Activated naive CD8-positive, alpha-beta T cell treated with anti-CD3 and anti-CD28 coated beads, Interleukin-2, amount 10 ng/mL, durations not matched to agents 7 days and 5 days (primary cell): ENCODE measurements around the gene WFDC2. TPM values are rescaled to one million over a fixed set of nuclear protein-coding genes. Genes with fewer than 3 reads are reported as not detected.
A peak's percentile ranks its signal among the peaks of the same experiment; 100 is the strongest.
"Not testable (repeated sequence)": the region's sequence is repeated elsewhere in the genome, so short reads cannot be mapped to it uniquely, and the experiment has no call there.

ENCODE experiments used
- ATAC-seq: fragments of 150-1000 bp; cut with Tn5 transposase; one replicate; pipeline ENCODE4 v1.10.0; 2021; ENCODE audit warnings: low read depth, moderate library complexity
- POLR2A ChIA-PET: fragments of 350-600 bp; sonication (Branson Sonifier 250); formaldehyde crosslinking; loops from one replicate; lab custom pipeline; 2021; ENCODE audit warnings: antibody characterized with exemption; lab: Charles Lee
- DNase-seq: peaks from one replicate; pipeline ENCODE4 v3.0.0; 2021
- H3K27ac Mint-ChIP-seq: one replicate; pipeline ENCODE4 v1.8.0; 2022; ENCODE audit warnings: mild to moderate bottlenecking, mixed read lengths
- H3K27me3 Mint-ChIP-seq: one replicate; pipeline ENCODE4 v1.8.0; 2022; ENCODE audit warnings: mild to moderate bottlenecking, moderate library complexity, mixed read lengths
- H3K36me3 Mint-ChIP-seq: one replicate; pipeline ENCODE4 v1.8.0; 2021; ENCODE audit warnings: mild to moderate bottlenecking, mixed read lengths
- H3K4me1 Mint-ChIP-seq: one replicate; pipeline ENCODE4 v1.8.0; 2021; ENCODE audit warnings: mixed read lengths
- H3K4me3 Mint-ChIP-seq: one replicate; pipeline ENCODE4 v1.8.0; 2022; ENCODE audit warnings: mild to moderate bottlenecking, moderate library complexity, mixed read lengths
- H3K9me3 Mint-ChIP-seq: one replicate; pipeline ENCODE4 v1.8.0; 2021; ENCODE audit warnings: mixed read lengths
- total RNA-seq, 2 experiments: library from RNA; stranded (reverse); gene quantifications; one replicate each; pipeline ENCODE4 v1.2.3, GENCODE V29; 2021

Gene WFDC2
- total RNA-seq, 2 experiments from 2014 or later, result not detected

DNA sequence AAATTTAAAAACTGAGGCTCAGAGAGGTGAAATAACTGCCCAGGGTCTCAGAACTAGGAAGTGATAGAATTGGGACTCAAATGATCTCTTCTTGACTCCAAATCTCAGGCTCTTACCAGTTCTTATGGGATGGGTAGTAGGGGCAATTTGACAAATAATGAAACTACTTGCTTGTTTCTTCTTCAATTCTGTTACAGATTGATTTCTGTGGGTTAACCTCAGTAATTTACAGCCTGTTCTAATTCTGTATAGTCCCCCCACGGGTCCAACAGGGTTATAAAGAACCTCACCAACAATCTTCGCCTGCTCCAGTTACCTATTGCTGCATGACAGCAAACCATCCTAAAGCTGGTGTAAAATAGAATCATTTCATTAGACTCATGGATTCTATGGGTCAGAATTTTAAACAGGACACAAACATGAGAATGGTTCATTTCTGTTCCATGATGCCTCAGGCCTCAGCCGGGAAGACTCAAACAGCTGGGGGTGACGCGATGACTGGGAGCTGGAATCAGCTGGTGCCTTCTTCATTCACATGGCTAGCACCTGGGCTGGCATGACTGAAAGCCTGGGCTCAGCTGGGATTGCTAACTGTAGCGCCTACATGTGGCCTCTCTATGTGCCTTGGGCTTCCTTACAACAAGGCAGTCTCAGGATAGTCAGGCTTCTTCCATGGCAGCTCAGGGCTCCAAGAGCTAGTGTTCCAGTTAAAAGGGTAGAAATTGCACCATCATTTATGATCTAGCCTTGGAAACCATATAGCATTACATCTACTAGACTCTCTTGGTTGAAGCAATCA, 6.6 kb upstream of the WFDC2 start:
- no peak for DNase-seq
- H3K36me3 Mint-ChIP-seq, result no peaks in the 10 kb centered on the region
- H3K4me3 Mint-ChIP-seq, result no peak overlapping the region
- no peak overlapping the region for H3K27ac Mint-ChIP-seq
- H3K4me1 Mint-ChIP-seq, result no peaks in the 10 kb centered on the region
- no peaks in the 10 kb centered on the region for H3K9me3 Mint-ChIP-seq
- peaks cover 15% of the 10 kb centered on the region for H3K27me3 Mint-ChIP-seq
- ATAC-seq, result no peak
- POLR2A ChIA-PET, result no interaction called here

DNA sequence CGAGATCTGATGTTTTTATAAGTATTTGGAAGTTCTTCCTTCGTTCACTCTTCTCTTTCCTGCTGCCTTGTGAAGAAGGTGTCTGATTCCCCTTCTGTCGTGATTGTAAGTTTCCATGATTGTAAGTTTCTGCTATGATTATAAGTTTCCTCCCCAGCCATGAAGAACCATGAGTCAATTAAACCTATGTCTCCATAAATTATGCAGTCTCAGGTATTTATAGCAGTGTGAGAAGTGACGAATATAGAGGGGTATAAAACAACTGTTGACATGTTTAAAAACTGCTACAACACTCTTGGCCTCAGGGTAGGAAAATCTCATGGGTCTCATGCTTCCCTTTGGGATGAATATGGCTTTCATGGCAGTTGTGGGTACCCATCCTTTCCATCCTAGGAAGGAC, 5.8 kb upstream of the WFDC2 start:
- POLR2A ChIA-PET, result no interaction called here
- Mint-ChIP-seq H3K27ac (no peak overlapping the region), H3K36me3 (no peaks in the 10 kb centered on the region), H3K27me3 (peaks cover 22% of the 10 kb centered on the region), H3K4me1 (no peaks in the 10 kb centered on the region), H3K9me3 (no peaks in the 10 kb centered on the region), H3K4me3 (no peak overlapping the region)
- no peak for ATAC-seq
- DNase-seq, result no peak

DNA sequence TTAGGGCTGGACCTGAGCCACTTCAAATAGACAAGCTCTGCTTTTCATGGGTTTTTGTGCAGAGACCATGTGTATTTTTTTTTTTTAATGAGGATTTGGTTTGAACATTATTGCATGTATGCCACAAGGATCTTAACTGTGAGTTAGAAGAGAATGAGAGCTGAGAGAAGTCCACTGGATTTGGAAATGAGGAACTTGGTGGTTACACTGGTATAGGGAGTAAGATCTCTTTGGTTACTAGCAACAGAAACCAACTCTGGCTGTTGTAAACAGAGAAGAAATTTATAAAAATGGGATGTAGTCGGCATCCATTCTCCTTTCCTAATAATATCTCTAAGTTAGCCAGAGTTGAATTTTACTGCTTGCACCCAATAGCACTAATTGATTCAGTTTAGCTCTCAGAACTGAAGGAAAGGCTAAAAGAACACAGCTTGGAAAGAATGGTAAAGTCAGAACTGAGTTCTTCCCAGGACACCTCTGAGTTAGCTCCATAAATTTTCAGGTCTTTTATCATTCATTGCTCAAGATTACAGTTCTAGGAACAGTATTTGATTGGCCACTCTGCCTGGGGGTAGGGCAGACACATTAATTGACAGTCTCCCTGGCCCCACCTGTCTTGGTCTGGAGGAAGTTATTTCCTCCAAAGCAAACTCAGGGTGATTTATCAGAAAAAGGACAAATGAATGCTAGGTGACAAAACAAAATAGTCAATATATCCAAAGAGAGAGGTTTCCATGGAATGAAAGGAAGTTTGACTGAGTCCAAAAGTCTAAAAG, 3.9 kb upstream of the WFDC2 start:
- DNase-seq, result no peak
- Mint-ChIP-seq H3K4me3 (no peak overlapping the region), H3K9me3 (no peaks in the 10 kb centered on the region), H3K27ac (no peak overlapping the region), H3K27me3 (peaks cover 39% of the 10 kb centered on the region), H3K36me3 (no peaks in the 10 kb centered on the region), H3K4me1 (no peaks in the 10 kb centered on the region)
- POLR2A ChIA-PET, result interaction anchor here (0.7 kb wide), 1 partner anchor 102 kb away, joined by 3 read pairs; no protein-coding TSS in a partner anchor
- ATAC-seq, result no peak

DNA sequence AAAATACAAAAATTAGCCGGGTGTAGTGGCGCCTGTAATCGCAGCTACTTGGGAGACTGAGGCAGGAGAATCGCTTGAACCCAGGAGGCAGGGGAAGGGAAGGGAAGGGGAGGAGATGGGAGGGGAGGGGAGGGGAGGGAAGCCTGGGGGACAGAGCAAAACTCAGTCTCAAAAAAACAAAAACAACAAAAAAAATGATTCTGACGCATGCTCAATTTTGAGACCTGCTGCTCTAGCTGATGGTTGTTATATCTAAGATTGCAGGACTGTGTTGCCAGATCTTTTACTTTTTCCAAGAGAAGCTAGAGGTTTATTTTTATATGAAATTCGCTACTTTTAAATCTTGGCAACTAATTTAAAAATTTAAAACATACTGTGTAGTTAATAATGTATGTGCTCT, 2.4 kb upstream of the WFDC2 start:
- peaks cover 51% of the 10 kb centered on the region for H3K27me3 Mint-ChIP-seq
- no peak overlapping the region for H3K27ac Mint-ChIP-seq
- no peaks in the 10 kb centered on the region for H3K4me1 Mint-ChIP-seq
- no peaks in the 10 kb centered on the region for H3K36me3 Mint-ChIP-seq
- POLR2A ChIA-PET, result no interaction called here
- DNase-seq (no peak), ATAC-seq (no peak)
- no peak overlapping the region for H3K4me3 Mint-ChIP-seq
- H3K9me3 Mint-ChIP-seq, result no peaks in the 10 kb centered on the region

DNA sequence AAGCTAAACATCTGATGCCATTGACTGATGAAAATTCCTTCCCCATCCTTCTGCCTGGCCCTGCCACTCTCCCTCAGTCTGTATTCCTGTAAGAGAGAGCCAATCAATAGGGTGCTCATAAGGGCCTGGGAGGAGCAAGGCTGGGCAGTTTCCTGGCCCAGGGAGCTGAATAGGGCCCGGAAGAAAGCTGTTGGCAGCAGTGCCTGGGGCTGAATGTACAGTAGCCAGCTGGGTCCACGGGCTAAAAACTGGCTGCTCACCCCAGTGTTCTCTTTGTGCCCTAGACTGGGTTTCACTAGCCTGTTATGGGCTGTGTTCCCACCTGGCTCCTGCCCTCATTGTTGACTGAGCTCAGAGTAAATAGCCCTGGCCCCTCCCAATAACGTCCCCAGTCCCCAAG, 1.7 kb upstream of the WFDC2 start:
- DNase-seq (no peak), ATAC-seq (no peak)
- Mint-ChIP-seq H3K4me1 (no peaks in the 10 kb centered on the region), H3K36me3 (no peaks in the 10 kb centered on the region), H3K27me3 (peaks cover 57% of the 10 kb centered on the region), H3K9me3 (peaks cover 2% of the 10 kb centered on the region), H3K27ac (no peak overlapping the region), H3K4me3 (no peak overlapping the region)
- POLR2A ChIA-PET, result no interaction called here

DNA sequence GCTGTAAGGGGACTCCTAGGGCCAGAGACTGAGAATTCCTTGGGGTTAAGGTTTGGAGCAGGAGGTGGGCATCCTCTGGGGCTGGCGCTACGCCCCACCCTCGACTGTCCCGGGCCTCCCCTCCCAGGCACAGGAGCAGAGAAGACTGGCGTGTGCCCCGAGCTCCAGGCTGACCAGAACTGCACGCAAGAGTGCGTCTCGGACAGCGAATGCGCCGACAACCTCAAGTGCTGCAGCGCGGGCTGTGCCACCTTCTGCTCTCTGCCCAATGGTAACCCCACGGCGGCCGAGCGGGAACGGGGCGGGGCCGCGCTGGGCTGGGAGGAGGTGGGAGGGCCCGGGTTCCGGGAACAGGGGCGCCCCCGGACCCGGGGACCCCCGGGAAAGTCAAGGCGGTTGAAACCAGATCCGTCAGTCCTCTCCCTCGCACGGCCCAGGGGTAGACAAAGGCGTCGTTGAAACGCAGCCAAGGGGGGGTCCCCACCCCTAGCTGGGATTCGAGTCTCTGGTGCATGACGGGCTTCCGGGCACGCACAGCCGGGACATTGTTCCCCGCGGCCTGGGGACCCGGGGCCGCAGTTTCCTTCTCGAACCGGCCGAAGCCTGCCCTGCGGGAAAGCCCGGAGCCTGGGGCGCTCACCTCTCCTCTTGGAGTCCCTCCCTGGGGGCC, 844 bp downstream of the WFDC2 start:
- Mint-ChIP-seq H3K9me3 (peaks cover 2% of the 10 kb centered on the region), H3K4me3 (peak overlapping the region; percentile 59), H3K4me1 (no peaks in the 10 kb centered on the region), H3K27ac (no peak overlapping the region), H3K27me3 (peaks cover 59% of the 10 kb centered on the region), H3K36me3 (no peaks in the 10 kb centered on the region)
- ATAC-seq (peak; percentile 65), DNase-seq (peak; percentile 44)
- POLR2A ChIA-PET, result no interaction called here

DNA sequence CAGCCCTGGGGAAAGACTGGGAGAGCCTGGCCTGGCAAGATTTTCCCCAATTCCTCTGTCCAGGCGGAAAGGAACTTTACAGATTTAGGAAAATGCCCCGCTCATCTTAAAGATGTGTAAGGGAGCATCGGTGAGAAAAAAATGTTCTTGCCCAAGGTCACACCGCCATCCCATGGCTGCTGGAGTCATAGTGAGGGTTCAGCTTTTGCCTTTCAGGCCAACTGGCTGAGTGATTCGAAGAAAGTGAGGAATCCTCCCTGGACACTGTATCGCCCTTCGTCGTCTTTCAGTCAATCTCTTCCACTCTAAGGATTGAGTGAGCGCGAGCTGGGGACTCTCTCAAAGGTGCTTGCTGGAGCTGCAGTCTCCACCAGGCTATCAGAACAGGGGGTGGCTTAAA, 1.4 kb downstream of the WFDC2 start:
- Mint-ChIP-seq H3K4me3 (peak overlapping the region; percentile 59), H3K9me3 (peaks cover 2% of the 10 kb centered on the region), H3K36me3 (no peaks in the 10 kb centered on the region), H3K27ac (no peak overlapping the region), H3K4me1 (no peaks in the 10 kb centered on the region), H3K27me3 (peaks cover 59% of the 10 kb centered on the region)
- POLR2A ChIA-PET, result no interaction called here
- peak; percentile 16 for ATAC-seq
- no peak for DNase-seq

DNA sequence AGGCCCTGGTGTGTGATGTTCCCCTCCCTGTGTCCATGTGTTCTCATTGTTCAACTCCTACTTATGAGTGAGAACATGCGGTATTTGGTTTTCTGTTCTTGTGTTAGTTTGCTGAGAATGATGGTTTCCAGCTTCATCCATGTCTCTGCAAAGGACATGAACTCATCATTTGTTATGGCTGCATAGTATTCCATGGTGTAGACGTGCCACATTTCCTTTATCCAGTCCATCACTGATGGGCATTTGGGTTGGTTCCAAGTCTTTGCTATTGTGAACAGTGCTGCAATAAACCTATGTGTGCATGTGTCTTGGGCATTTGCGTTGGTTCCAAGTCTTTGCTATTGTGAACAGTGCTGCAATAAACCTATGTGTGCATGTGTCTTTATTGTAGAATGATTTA, 2.7 kb downstream of the WFDC2 start:
- POLR2A ChIA-PET, H3K27ac Mint-ChIP-seq, DNase-seq, H3K4me1 Mint-ChIP-seq, ATAC-seq, H3K36me3 Mint-ChIP-seq, H3K9me3 Mint-ChIP-seq, H3K4me3 Mint-ChIP-seq: not testable (repeated sequence)
- H3K27me3 Mint-ChIP-seq, result peaks cover 51% of the 10 kb centered on the region

DNA sequence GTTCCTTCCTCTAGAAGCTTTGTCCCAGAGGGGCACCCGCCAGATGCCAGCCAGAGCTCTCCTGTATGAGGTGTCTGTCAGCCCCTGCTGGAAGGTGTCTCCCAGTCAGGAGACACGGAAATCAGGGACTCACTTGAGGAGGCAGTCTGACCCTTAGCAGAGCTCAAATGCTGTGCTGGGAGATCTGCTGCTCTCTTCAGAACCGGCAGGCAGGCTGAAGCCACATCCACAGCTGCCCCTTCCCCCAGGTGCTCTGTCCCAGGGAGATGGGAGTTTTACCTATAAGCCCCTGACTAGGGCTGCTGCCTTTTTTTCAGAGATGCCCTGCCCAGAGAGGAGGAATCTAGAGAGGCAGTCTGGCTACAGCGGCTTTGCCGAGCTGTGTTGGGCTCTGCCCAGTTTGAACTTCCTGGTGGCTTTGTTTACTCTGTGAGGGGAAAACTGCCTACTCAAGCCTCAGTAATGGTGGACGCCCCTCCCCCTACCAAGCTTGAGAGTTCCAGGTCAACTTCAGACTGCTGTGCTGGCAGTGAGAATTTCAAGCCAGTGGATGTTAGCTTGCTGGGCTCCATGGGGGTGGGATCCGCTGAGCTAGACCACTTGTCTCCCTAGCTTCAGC, 8.1 kb downstream of the WFDC2 start:
- peaks cover 16% of the 10 kb centered on the region for H3K27me3 Mint-ChIP-seq
- H3K36me3 Mint-ChIP-seq, POLR2A ChIA-PET, H3K27ac Mint-ChIP-seq, ATAC-seq, DNase-seq, H3K9me3 Mint-ChIP-seq, H3K4me1 Mint-ChIP-seq, H3K4me3 Mint-ChIP-seq: not testable (repeated sequence)

DNA sequence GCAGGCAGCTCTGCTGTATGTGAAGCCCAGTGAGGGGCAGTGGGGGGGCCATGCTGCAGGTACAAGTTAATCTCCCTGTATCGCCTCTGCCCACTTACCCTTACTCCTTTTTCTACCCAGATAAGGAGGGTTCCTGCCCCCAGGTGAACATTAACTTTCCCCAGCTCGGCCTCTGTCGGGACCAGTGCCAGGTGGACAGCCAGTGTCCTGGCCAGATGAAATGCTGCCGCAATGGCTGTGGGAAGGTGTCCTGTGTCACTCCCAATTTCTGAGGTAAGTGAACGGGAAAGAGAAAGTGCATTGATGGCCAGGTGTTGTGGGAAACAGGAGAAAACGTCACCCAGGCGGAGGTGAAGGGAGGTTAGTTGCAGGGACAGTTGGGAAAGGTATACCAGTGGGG, 10.3 kb downstream of the WFDC2 start:
- DNase-seq (no peak), ATAC-seq (no peak)
- no peaks in the 10 kb centered on the region for H3K36me3 Mint-ChIP-seq
- POLR2A ChIA-PET, result no interaction called here
- H3K27me3 Mint-ChIP-seq, result peaks cover 30% of the 10 kb centered on the region
- no peaks in the 10 kb centered on the region for H3K4me1 Mint-ChIP-seq
- H3K27ac Mint-ChIP-seq, result no peak overlapping the region
- H3K4me3 Mint-ChIP-seq, result no peak overlapping the region
- H3K9me3 Mint-ChIP-seq, result no peaks in the 10 kb centered on the region

DNA sequence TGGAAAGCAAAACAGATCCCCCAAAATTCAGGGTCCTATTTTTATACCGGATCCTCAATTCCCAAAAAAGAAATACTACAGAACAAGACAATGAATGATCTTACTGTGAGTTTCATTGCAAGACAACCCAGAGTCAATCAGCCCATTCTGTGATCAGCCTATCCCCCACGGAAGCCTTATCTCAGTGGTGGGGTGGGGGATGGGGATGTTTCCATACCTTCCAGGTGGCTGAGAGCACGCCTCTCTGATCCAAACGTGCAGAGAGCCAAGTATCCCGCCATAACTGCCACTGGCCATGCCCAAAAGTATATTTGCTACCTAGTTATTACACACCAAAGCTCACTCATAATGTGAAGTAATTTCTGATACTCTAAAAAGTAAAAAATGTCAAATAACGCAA, 15.1 kb downstream of the WFDC2 start:
- ATAC-seq, result no peak
- no peak overlapping the region for H3K27ac Mint-ChIP-seq

DNA sequence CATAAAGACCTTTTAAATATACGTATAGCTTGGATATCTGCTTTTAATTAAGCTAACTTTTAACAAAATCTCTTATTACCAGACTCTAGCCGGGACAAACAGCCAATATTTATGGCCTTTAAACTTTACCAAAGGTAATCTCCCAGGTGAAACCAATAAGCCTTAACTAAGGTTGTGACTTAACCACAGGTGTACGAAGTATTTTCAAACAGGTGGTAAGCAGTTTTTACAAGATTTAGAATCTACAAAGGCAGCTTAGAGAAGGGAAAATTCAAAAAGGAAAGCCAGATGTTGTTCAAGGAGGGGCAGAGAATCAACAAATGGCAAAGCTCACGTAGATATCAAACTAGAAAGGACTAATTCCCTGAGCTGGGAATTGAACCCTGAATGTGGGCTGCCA, 15.8 kb downstream of the WFDC2 start:
- ATAC-seq, result no peak

More for the DNA sequence above, 15.1 kb downstream of the WFDC2 start:
- no peak for DNase-seq
- POLR2A ChIA-PET, result no interaction called here
- Mint-ChIP-seq H3K9me3 (no peaks in the 10 kb centered on the region), H3K27me3 (peaks cover 44% of the 10 kb centered on the region), H3K4me1 (no peaks in the 10 kb centered on the region), H3K36me3 (no peaks in the 10 kb centered on the region), H3K4me3 (no peak overlapping the region)

DNA sequence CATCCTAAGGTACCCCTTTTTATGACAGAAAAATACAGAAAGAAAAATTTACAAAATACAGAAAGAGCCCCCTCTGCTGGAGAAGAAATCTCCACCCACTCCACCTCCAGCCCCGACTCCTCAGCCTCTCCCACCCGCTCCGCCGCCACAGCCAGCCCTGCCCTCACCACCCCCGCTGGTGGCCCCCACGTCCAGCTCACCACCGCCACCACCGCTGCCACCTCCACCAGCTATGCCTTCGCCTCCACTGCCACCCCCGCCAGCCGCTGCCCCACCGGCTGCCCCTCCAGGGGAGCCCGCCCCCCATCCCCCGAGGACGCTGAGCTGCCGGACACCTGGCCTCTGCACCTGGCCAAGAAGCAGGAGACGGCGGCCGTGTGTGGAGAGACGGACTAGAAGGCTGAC, 17.7 kb downstream of the WFDC2 start:
- ATAC-seq (no peak), DNase-seq (no peak)
- POLR2A ChIA-PET, result no interaction called here
- no peaks in the 10 kb centered on the region for H3K9me3 Mint-ChIP-seq
- no peak overlapping the region for H3K27ac Mint-ChIP-seq
- H3K36me3 Mint-ChIP-seq, result no peaks in the 10 kb centered on the region
- H3K4me1 Mint-ChIP-seq, result no peaks in the 10 kb centered on the region
- H3K27me3 Mint-ChIP-seq, result peaks cover 37% of the 10 kb centered on the region
- H3K4me3 Mint-ChIP-seq, result no peak overlapping the region

More for the DNA sequence above, 15.8 kb downstream of the WFDC2 start:
- no peaks in the 10 kb centered on the region for H3K36me3 Mint-ChIP-seq
- no peaks in the 10 kb centered on the region for H3K4me1 Mint-ChIP-seq
- DNase-seq, result no peak
- peaks cover 44% of the 10 kb centered on the region for H3K27me3 Mint-ChIP-seq
- no peak overlapping the region for H3K4me3 Mint-ChIP-seq
- POLR2A ChIA-PET, result no interaction called here
- H3K9me3 Mint-ChIP-seq, result no peaks in the 10 kb centered on the region
- H3K27ac Mint-ChIP-seq, result no peak overlapping the region
